HG03045 (cell line): ENCODE measurements around the gene MRAS.
"Not testable (repeated sequence)": the region's sequence is repeated elsewhere in the genome, so short reads cannot be mapped to it uniquely, and the experiment has no call there.

Source experiments
- ATAC-seq: cut with Tn5 transposase; IDR thresholded peaks from one replicate; pipeline ENCODE4 v1.9.1; 2021; ENCODE audit warnings: mild to moderate bottlenecking, moderate library complexity; ENCODE audit not compliant: unreplicated experiment

Gene MRAS

DNA sequence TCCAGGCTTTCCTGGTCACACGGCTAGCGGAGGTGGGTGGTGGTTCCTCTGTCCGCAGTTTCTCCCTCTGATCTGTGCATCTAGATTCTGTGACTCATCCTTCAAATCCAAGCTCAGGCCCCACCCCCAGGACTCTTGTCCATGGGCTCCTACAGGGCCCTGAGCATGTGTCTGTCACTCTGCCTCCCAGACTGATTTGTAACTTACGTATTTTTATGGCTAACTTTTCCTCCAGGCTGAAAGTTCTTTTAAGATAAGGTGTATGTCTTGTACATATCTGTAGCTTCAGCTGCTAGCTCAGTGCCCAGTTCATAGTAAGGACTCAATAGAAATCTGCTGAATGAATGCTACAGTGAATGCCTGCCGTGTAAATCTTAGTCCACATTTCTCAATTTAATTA is 94.1 kb downstream of the MRAS start:
- ATAC-seq: no peak

DNA sequence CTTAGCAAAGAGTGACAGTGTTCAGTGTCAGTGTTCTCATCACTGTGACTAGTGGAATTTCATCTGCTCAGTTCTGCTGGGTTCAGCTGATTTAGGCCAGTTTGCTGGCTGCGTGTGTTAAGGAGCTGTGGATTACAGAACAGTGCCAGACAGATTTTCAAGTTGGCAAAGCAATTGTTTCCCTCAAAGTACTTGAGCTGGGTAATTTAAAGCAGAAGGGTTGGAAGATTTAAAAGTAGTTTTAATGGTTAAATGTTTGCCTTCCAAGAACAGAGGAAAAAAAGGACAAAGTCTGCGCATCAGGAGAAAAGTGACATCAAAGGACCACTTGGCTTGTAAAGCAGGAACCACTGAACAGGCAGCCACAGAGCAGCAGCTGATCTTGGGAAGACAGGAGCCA is 94.7 kb downstream of the MRAS start:
- no peak for ATAC-seq

DNA sequence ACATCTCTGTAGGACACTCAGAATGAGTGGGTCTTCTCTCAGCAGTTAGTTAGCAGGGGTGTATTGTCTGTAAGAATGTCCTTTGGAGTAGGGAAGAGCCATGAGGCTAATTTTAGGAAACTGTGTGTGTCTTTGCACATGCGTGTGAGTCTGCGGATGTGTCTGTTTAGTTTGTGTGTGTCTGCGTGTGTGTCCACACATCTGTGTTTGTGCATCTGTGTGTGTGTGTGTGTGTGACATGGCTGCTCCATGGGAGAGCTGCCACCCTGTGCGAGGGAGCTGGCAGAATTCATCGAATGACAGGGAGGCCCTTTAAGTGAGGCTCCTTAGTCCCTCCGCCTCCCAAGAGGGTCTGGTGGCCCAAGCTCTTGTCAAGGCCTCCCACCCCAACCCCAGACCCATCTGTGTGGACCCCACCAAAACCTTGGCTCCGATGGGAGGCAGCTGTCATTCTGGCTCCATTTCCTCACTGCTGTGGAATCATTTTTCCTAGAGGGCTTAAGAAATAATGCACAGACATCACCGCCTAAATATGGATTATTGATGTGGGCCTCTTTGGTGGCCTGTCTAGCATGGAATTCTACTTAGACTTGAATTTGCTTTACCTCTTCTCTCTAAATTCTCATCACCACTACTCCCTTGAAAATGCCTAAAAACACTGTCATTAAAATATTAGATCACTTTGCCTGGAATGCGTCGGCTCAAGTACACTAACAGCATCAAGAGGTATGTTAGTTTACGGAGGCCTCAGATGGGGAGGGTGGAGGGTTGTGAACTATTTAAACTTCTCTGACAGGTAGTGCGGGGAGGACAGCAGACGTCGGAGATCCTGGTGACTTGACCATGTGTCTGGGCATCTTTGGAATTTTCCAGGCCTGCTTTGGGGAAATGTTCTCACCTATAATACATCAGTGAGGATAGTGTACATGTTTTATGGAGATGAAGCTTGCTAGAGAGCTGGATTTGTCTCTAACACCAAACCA is 95.4 kb downstream of the MRAS start:
- no peak for ATAC-seq

DNA sequence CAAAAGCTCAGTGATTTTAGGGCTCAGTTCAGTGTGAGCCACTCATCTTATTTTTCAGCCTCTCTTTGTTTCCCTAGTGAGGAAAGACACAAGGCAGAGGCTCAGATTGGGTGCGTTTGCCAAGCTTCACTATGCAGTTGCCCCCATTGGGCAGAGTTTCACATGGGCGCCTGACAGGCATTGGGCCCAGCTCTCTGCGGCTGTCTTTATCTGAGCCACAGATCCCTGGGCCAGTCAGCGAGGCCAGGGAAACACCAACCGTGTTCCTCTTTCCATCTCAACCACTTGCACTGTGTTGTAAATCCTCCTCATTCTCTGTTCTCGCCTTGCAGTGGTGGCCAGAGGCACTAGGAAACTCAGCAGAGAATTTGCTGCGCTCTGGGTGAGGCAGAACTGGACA is 96.9 kb downstream of the MRAS start:
- ATAC-seq: no peak

DNA sequence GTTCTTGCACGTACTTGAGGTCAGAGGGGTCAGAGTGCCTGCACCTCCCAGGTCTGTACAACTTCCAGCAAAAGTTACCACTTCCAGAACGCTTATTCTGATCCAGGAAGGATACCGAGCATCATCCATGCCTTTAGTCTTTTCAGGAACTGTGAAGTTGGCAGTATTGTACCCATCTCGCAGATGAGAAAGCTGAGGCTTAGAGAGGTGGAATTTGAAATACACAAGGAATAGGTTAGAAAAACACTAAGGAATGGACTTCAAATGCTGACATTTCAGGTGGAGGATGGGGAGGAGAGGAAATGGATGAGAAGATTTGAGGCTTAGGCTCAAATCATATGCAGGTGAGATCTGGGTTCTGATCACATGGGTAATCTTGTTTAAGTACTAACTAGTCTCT is 97.3 kb downstream of the MRAS start:
- no peak for ATAC-seq

DNA sequence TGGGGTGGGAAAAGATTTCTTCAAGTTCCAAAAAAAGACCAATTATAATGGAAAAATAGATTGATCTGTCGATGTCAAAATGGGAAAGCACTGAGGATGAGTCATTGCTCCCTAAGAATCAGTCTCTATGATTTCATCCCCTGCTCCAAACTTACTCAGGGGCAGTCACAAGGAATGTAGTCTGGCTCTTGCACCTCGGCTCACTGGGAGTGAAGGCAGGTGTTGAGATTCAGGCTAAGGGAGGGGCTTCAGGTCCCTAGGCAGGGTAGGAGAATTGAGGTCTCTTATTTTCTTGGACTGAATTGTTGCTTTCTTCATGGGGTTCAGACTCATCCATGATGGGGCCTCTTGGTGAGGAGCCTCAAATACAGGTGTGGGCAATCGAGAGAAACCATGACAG is 100.3 kb downstream of the MRAS start:
- no peak for ATAC-seq

DNA sequence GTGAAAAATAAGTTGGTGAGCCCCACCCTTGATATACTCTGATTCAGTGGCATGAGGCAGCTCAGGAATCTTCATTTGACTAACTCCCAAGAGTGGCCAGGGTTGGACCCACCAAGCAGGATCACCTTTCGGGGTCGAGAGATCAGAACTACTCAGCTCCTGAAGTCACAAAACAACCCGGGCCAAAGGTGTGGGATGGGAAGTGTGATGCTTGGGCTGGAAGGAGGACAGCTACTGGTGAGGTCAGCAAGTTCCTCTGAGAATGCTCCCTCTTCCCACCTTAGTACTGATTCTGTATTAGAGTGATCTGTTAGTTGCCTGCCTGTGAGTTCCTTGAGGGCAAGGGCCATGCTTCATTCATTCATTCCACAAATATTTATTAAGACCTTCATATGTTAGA is 101.1 kb downstream of the MRAS start:
- no peak for ATAC-seq

DNA sequence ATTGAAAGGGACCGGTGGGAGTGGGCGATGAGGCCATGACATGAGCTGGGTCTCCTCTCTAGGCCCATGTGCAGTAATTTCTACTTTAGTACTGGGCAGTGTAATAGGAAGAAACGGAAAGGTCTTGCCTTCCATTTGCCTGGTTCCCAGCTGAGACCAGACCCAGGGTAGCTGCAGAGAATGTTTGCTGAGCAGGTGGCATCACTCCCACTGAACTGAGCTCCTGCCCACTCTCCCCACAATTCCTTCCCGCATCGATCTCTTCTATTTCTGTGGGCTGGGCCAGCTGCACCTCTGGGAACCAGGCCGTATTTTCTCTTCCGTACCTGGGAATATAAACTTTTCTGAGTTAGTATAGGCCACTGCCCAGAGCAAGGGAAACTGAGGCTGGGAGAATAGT is 101.8 kb downstream of the MRAS start:
- ATAC-seq: no peak

DNA sequence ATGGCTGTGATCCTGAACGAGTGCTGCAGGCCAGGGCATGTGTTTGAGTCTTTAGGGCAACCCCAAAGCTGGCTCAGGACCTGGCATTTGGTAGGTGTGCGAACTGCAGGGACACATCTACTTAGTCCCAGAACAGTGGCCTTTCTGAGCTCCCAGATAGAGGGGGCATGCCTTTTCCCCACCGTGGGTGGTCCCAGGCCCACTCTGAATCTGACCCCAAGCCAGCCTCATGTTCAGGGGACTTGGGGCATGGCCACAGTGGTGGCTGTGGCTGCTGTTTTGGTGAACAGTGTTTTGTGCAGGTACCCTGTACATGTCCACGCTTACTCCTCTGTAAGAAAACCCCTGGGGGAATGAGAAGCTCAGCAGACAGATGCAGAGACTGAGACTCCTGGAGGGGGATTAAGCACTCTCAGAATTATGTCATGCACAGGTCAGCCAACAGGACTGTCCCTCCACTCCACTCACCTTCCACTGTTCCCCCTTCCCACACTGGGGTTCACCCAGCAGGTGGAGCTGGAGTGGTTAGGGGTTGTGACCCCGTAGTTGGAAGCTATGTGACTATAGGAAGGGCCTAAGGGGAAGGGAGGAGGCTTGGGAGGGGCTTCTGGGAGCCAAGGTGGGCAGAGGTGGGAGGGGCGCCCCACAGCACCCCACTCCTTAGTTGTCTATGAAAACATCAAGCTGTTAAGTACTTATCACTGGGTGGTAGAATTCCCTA is 102.5 kb downstream of the MRAS start:
- ATAC-seq: no peak

DNA sequence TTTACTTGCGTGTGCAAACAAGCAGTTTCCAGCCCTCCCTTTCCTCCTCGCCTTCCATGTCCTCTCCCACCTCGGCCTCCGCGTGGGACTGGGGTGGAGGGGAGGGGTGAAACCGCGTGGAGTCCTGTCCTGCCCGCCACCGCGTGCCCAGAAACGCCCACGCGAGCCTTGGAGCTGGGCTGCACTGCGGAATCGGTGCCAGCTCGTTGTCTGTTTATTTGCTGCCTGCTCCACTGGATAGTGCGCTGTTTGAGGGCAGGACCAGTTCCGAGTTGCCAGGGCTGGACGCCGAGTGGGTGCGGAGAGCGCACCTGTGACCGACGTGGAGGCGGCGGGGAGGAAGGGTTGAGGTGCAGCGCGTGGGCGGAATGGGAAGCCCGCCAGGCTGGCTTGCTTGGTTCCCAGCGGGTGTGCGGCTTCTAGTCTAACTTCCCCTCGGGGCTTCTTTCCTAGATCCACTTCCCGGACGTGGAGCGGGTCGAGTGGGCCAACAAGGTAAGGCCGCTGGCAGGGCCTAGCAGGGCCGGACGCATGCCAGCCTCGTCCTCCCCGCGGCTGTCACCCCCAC is 103.3 kb downstream of the MRAS start:
- no peak for ATAC-seq

DNA sequence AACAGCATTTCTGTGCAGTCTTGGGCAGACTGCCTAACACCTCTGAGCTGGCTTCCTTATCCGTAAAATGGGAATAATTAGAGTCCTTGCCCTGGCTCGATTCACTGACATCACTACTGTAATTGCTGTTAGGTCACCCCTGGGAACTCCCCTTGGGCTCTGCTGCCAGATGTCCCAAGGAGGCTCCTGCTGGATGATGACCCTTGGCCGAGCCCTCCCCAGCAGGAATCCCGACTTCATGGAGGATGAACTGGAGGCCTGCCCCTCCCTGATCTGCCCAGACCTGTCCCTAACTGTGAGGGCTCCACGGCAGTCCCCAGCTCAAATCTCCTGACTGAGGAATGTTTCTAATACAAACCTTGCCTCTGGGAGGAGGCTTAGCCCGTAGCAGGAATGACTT is 104.1 kb downstream of the MRAS start:
- no peak for ATAC-seq

DNA sequence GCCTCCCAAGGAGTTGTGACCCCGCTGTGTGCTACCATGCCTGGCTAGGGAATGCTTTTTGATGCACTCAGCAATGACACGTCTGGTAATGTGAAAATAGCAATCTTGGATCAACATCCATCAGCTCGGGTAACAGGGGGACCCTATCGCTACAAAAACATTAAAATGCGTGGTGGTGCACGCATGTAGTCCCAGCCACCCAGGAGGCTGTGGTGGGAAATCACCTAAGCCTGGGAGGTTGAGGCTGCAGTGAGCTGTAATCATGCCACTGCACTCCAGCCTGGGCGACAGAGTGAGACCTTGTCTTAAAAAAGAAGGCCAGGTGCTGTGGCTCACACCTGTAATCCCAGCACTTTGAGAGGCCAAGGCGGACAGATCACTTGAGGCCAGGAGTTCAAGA is 105.6 kb downstream of the MRAS start:
- ATAC-seq: not testable (repeated sequence)
